Ureter (tissue), 1 donor: ENCODE results near the gene ANKRD60. TPM values are rescaled to one million over a fixed set of nuclear protein-coding genes. Genes with fewer than 3 reads are reported as not detected.

Experiments used
- DNase-seq: peaks from one replicate; pipeline ENCODE4 v3.0.0-alpha.2; 2020; ENCODE audit warnings: low spot score
- total RNA-seq: library from RNA; stranded (reverse); gene quantifications from one replicate; pipeline ENCODE4 v1.2.4, GENCODE V29; 2023
- donor health status: DM: yes; HTN: yes; CAD: no.

ANKRD60 gene
- total RNA-seq, 1 donor from 2014 or later, result not detected

DNA sequence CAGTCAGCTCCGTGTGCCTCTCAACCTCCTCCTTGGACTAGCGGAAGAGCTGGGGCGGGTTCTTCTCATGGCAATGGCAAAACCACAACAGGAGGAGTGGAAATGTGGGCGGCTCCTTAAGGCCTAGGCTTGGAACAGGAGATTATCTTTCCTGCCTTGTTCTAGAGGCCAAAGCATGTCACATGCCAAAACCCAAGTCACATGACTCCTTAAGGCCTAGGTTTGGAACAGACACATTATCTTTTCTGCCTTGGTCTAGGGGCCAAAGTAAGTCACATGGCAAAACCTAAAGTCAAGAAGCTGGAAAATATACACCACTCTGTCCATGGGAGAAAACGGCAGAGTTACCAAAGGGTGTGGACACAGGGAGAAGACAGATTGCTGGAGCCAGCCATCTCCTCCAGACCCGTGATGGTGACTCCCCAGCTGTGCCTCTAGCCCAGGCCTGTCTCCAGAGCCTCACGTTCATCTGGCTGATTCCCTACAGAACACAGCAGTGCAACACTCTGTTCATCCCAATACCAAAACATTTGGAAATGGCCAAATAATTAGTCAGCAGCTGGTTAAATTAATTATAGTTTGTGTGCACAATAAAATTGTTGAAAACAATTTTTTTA is 34.2 kb downstream of the ANKRD60 start:
- no peak for DNase-seq

DNA sequence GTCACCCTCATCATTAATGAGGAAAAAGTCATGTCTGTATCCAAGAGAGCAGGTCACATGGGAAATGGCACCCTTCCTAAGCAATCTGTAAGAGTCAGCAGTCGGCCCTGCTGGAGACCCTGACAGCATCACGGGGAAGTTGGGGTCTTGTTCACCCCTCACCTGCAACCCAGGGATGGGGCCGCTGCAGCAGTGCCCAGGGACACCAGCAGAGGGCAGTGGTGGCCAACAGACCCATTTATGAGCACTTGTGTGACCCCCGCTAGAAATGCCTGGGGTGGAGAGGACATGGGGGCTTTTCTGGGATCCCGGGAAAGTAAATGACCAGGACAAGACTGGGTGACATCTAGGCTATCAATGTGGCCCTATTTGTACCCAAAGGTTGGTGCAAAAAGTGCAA is 35.9 kb downstream of the ANKRD60 start:
- no peak for DNase-seq

DNA sequence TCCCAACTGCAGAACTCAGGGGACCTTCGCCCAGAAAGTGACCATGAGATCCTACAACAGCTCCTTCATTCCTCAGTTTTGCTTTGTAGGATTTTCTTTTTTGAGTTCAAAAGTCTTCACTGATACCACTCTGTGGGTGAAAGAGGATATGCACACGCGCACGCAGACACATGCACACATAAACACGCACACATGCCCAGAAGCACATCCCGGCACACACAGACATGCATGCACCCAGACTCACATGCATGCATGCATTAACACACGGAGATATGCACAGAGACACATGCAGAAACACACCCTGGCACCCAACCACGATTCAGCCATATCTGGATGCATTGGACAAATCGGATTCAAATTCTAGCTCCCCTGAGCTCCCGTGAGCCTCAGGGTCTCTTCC is 36.4 kb downstream of the ANKRD60 start:
- no peak for DNase-seq

DNA sequence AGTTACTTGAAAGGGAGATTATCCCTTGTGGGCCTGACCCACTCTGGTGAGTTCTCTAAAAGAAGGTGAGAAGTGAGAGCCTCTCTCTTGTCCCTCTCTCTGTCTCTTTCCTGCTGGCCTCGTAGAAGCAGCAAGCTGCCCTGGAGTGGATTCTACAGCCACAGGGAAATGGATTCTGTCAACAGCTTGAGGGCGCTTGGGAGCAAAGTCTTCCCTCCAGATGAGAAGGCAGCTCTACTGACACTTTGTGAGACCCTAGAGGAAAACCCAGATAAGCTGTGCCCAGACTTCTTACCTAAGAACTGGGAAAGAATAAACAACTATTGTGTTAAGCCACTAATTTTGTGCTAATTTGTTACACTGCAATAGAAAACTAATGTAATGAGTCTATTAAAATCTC is 39.9 kb downstream of the ANKRD60 start:
- DNase-seq, result no peak

DNA sequence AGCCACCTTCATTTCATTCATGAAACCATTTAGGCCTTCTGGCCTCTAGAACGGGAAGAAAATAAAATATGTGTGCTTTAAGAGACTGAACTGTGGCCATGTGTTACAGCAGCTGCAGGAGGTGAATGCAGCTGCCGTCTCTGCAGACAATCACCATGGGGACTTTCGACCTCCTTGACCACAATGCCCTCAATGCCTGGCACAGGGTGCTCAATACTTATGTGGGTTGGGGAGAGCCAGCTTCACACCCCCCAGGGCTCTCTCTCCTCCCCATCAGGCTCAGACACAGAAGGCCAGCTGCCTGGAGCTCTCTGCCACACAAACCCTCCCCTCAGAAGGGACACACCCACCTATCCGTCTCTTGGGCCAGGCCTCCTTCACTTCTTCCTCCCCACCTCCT is 43.5 kb downstream of the ANKRD60 start:
- no peak for DNase-seq

DNA sequence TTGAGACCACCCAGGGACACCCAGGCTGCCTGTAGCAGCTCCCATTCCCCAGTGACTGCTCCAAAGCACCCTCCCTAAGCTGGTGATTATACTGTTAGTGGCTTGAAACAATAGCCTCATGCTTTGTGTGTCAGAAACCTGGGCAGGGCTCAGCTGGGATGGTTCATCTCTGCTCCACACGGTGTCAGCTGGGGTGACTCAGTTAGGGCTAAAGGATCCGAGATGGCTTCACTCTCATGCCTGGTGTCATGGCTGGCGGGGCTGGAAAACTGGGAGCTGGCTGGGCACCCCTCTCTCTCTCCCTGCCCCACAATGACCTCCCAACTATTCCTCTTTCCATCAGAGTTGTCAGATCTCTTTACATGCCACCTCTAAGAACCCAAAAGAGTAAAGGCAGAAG is 44.4 kb downstream of the ANKRD60 start:
- DNase-seq, result no peak

DNA sequence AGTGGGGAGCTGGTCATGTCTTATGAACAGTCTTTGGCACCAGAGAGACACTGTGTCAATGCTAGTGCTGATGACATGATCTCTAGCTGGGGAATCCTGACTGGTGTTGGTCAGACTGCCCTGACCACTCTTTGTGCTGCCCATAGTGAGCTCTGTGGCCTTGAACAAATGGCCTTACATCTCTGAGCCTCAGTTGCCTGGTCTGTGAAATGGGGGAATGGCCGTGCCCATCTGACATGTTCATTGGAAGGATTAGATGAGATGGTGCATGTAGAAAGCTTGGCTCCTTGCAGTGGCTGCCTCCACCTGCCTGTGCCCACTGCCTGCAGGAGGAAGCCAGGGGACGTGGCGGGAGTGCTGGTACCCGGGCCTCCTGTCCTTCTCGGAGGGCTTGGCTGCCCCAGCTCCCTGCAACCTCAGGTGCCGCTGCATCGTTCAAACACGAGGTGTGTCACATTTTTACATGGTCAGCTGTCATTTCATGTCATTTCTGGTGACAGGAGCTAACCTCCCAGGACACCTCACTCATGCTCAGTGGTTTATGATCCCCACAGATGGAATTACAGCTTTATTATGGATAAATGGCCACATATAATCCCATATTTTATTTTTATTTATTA is 45.8 kb downstream of the ANKRD60 start:
- DNase-seq, result no peak

DNA sequence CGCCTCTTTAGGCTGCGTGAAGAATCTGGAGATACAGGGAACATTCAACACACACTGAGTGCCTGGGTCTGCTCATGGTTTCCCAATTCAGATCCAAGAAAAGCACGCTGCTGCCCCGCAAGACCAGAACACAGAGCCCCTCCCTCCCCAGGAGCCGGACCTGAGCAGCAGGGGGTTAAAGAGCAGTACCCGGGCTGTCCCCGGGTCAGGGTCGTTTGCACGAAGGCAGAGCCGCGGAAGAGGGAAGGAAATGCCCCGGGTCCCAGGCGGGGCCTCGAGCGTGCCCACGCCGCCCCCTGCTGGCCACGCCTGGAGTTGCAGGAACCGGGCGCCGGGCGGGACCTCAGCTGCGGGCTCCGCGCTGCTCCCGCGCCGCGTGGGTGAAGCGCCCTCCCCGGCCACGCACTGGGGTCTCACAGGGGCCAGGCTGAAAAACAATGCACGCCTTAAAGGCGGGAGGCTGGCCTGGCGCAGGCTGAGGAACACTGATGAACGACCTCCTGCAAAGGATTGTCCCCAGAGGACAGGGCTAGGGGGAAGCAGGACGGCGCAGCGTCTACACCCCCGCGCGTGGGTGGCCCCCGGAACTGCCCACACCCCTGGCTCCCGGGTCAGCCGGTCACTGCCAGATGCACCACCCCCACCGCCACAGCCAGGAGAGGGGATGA is 48.9 kb downstream of the ANKRD60 start:
- peak; percentile 58 for DNase-seq

DNA sequence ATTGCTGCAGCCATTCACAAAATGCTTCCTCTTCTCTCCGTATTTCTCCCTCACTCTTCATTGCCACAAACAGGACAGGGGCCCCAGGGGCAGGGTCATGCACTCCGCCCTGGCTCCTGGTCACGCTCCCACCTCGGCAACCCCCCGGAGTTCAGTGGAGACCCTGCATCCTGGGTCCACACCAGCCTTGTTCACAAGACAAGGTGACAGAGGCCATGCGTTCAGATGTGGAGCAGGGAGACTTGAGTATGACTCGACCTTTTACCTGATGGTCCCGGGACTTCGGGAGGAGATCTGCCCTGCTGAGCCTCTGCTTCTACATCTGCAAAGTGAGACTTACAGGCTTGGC is 49.4 kb downstream of the ANKRD60 start:
- no peak for DNase-seq

DNA sequence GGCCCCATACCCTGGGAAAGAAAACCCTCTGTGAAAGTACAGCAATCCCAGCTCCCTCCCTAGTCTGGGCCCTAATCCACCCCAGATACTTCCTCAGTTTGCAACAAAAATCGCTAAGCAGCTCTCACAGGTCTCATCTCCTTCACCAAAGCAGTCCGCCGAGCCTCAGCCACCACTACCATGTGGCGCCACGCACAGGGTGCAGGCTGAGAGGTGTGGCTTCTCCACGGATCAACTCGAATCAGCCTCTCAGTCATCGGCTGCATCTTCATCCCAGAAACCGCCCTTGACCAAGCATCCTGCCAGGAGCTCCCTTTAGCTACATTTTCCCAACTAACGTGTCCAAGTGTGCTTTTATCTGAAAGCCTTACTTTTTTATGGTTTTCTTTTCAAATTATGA is 50.7 kb downstream of the ANKRD60 start:
- DNase-seq, result no peak

DNA sequence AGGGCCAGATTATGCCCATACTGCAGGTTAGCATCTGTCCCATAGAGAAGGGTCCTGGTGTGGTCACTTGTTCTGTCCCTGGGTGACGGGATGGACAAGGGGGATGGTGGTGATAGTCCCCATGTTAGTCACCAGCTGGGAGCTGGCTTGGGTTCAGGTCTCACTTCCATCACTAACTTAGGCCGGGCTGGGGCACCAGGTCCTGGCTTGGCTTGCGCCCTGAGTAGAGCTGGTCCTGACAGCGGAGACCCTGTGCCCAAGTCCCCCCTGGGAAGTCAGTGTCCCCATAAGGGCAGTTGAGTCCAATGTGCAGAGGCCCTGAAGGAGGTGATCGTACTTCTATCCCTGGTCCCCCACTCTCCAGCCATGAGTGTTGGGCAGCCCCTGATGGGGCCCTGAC is 52.6 kb downstream of the ANKRD60 start:
- DNase-seq, result no peak

DNA sequence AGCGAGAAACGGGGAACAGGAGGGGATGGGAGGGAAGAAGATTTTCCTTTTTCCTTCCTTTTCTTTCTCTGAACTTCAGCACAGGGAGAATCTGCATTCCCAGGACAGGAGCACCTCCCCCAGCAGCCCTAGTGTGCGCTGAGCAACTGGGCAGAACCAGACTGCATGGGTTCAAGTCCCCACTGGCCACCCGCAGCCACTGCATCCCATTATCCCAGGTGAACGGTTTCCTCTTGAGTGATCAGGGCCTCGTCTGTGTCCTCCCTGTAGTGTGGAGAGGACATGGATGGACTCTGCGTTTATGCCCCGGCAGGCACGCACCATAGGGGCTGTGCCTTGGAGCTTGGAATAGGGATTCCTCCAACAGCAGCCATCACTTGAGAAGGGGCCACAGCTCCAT is 53.0 kb downstream of the ANKRD60 start:
- DNase-seq, result no peak

DNA sequence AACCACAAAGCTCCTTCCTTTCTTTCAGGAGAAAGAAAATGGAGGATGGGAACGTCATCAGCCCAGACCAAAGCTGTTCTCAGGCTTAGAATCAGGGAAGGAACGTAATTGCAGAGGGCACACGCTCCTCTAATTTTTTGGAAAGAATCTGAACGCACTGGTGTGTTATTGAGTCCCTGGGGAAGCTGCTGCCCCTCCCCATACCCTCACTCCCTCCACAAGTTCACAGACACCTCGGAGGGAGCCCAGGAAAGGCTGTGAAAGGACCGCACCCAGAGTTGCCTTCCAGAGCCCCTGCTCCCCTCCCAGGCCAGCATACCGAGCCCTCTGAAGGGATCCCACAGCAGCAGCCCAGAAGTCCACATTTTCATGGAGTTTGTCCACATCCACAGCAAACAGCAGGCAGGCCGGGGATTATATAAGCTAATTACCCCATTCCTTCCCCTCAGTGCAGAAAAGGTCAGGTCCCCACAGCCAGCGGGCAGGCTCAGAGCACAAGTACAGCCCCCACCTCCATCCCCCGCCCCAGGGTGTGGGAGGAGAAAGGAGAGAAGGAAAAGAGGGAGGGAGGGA is 53.7 kb downstream of the ANKRD60 start:
- peak; percentile 75 for DNase-seq

DNA sequence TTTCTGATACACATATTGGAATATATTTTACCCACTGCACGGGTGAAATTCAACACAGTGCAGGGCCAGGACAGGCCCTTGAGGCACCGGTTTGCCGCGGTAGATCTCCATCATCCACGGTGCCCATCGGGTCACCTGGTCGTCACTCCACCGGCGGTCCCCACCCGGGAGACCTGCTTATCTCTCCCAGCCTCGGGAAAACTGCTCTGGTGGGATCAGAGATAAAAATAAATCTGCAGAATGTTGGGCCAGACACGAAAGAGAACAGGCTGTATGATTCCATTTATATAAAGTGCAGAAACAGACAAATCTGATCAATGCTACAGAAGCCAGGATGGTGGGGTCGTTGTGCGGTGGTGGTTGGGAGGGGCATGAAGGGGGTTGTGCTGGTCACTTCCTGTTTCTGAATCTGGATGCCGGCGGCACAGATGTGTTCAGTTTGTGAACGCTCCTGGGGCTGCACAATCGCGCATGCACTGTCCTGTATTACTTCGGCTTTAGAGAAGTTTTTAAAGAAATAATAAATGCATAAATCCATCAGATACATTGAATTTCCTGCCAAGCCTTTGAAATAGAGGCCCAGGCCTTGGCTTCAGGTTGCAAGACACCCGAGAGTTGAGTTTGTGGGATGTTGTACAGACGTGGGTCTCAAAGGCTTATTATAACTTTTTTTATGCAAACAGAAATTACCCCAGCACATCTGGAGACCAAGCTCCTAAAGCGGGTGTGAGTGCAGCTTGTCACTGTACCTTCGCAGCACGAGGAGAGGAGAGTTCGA is 54.3 kb downstream of the ANKRD60 start:
- DNase-seq, result no peak

DNA sequence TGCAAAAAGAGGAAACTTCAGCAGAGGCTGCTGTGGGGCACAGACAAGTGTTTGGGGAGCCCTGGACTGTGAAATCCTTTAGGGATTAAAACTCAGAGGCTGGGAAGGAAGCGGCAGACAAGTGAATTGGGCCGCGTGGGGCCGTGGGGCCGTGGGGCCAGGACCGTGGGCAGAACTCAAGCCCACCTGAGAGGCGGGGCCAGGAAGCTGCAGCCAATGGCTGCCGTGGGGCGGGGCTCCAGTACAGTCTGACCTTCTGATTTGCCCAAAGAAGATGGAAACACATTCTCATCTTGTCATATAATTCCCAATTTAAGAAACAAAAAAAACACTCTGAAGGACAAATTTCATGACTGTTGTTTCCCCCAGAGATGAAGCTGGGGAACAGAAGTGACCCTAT is 55.4 kb downstream of the ANKRD60 start:
- DNase-seq, result no peak

DNA sequence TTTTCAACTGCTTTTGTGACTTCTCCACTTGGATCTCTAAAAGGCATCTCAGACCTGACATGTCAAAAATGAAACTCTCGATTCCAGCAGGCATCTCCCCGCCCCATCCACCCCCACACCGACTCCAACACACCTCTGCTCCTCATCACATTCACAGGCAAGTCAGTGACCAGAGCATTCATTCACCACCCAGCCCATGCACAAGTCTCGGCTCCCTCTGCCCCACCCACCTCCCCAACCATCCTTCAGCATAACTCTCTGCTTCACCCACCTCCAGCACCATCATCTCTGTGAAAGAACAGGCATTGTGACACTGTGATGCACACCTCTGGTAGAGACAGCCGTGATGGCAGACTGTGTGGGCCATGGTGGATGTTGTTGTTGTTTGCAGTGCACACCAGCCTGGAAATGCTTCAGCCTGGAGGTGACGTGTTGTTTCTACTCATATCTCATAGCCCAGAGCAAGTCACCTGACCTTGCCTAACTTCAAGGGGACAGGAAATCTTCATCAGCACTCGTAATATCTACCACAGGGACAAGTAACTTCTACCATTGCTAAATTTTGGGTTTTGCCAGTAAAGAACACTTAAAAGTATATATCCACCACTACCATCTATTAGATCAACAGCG is 56.5 kb downstream of the ANKRD60 start:
- no peak for DNase-seq

DNA sequence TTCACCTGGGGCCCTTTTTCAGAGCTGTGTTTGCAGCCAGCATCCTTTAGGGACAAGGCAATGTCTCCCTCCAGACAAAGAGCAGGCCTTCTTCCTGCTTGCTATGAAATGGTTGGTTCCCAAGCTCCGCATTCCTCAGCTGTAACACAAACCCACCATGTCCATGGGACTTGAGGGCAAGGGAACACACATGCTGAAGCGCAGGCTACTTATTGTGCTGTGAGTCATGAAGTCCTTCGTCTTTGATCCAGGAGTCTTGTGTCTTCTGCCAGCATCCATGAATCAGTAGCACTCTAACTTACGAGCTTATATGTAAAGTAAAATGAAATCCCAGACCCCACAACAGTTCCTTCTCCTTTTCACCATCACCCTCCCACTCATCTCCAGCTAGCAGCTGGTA is 59.0 kb downstream of the ANKRD60 start:
- DNase-seq, result no peak

DNA sequence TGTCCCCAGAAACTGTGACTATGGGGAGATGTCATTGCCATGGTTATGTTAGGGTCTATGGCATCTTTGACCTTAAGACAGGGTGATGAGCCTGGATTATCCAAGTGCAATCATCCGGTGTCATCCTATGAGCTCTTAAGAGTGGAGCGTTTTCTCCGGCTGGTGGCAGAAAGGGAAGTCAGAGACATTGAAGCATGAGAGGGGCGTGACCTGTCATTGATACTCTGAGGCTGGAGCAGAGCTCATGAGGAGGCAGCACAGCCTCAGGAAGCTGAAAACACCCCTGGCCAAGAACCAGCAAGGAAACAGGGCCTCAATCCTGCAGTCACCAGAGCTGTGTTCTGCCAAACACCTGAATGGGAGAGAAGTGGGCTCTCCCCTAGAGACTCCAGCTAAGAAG is 59.6 kb downstream of the ANKRD60 start:
- no peak for DNase-seq

DNA sequence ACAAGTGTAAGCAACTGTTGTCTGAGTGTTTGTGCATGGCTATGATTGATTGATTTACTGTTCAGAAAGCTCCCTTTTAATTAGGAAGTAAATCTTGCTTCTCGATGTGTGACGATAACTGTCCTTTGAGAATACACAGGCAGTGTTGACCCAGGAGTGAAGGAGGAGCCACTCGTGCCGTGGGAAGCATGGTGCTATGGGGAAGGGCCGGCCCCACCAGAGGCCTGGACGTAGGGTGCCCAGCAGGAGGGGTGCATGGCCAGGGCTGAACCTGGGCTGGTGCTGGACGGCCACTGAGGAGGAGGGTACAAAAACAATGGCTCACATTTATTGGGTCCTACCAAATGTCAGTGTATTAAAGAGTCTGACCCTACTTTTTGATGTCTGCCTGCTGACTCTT is 60.7 kb downstream of the ANKRD60 start:
- DNase-seq, result no peak
